Measurements from ENCODE around the gene SMYD2. TPM values are rescaled to one million over a fixed set of nuclear protein-coding genes. Genes with fewer than 3 reads are reported as not detected.

SMYD2 gene
- total RNA-seq, 2 donors from 2014 or later, result 18.4 to 18.5 TPM

GRCh38 chr1:214362188-214362882, 81.4 kb downstream of the SMYD2 start:
- TF ChIP-seq CTCF (IDR thresholded peaks at IDR 0.05), result no peak
- TF ChIP-seq POLR2A (IDR thresholded peaks at IDR 0.05), result no peak
- DNase-seq (peak in 1 of 4 donors; percentile 36), ATAC-seq (no peak)
- H3K36me3 ChIP-seq (replicated peaks in 1 of 2; ENCODE audit: insufficient read depth in 1 of 2, low read depth in 2 of 2), result peaks cover 0 to 5% of the 10 kb centered on the region in 2 donors
- no peaks in the 10 kb centered on the region for H3K9me3 ChIP-seq
- no peak overlapping the region for H3K4me3 ChIP-seq
- H3K4me1 ChIP-seq, result no peaks in the 10 kb centered on the region
- H3K27me3 ChIP-seq, result no peaks in the 10 kb centered on the region
- intact Hi-C loops (cut with DNase I), result no loop called here
- H3K27ac ChIP-seq, result peak overlapping the region in 1 of 4 donors; percentile 7
- 77 to 90% methylated on average over 9 of the region's 9 CpGs for WGBS, 2 donors

GRCh38 chr1:214363386-214363785, 82.4 kb downstream of the SMYD2 start:
- no peaks in the 10 kb centered on the region for H3K4me1 ChIP-seq
- H3K27ac ChIP-seq, result no peak overlapping the region
- ATAC-seq (no peak), DNase-seq (no peak)
- 57 to 87% methylated on average over 4 of the region's 4 CpGs for WGBS, 2 donors
- intact Hi-C loops (cut with DNase I), result no loop called here
- TF ChIP-seq POLR2A (IDR thresholded peaks at IDR 0.05) (no peak), CTCF (IDR thresholded peaks at IDR 0.05) (no peak)
- H3K27me3 ChIP-seq, result no peaks in the 10 kb centered on the region
- no peak overlapping the region for H3K4me3 ChIP-seq
- peaks cover 0 to 2% of the 10 kb centered on the region in 2 donors for H3K36me3 ChIP-seq (replicated peaks in 1 of 2; ENCODE audit: insufficient read depth in 1 of 2, low read depth in 2 of 2)
- H3K9me3 ChIP-seq, result no peaks in the 10 kb centered on the region

GRCh38 chr1:214364386-214364785, 83.4 kb downstream of the SMYD2 start:
- Histone ChIP-seq H3K4me1 (no peaks in the 10 kb centered on the region), H3K27me3 (no peaks in the 10 kb centered on the region), H3K4me3 (no peak overlapping the region), H3K9me3 (no peaks in the 10 kb centered on the region), H3K27ac (no peak overlapping the region), H3K36me3 (replicated peaks in 1 of 2; ENCODE audit: insufficient read depth in 1 of 2, low read depth in 2 of 2) (peaks cover 0 to 5% of the 10 kb centered on the region in 2 donors)
- TF ChIP-seq POLR2A (IDR thresholded peaks at IDR 0.05) (no peak), CTCF (IDR thresholded peaks at IDR 0.05) (no peak)
- DNase-seq (no peak), ATAC-seq (no peak)
- intact Hi-C loops (cut with DNase I), result no loop called here
- 85 to 92% methylated on average over 12 of the region's 12 CpGs for WGBS, 2 donors

- ATAC-seq (no peak), DNase-seq (no peak)
- no peaks in the 10 kb centered on the region for H3K27me3 ChIP-seq
- 85 to 93% methylated on average over 4 of the region's 4 CpGs for WGBS, 2 donors
- peaks cover 0 to 5% of the 10 kb centered on the region in 2 donors for H3K36me3 ChIP-seq (replicated peaks in 1 of 2; ENCODE audit: insufficient read depth in 1 of 2, low read depth in 2 of 2)
- H3K4me1 ChIP-seq, result no peaks in the 10 kb centered on the region
- intact Hi-C loops (cut with DNase I), result no loop called here
- H3K9me3 ChIP-seq, result no peaks in the 10 kb centered on the region
- no peak overlapping the region for H3K4me3 ChIP-seq
- TF ChIP-seq CTCF (IDR thresholded peaks at IDR 0.05) (no peak), POLR2A (IDR thresholded peaks at IDR 0.05) (no peak)
- no peak overlapping the region for H3K27ac ChIP-seq
Observed at GRCh38 chr1:214364786-214365295, 83.9 kb downstream of the SMYD2 start.

GRCh38 chr1:214367841-214368240, 86.9 kb downstream of the SMYD2 start:
- DNase-seq (no peak), ATAC-seq (no peak)
- Histone ChIP-seq H3K36me3 (replicated peaks in 1 of 2; ENCODE audit: insufficient read depth in 1 of 2, low read depth in 2 of 2) (peaks cover 0 to 2% of the 10 kb centered on the region in 2 donors), H3K27ac (no peak overlapping the region), H3K4me3 (no peak overlapping the region), H3K4me1 (no peaks in the 10 kb centered on the region), H3K27me3 (no peaks in the 10 kb centered on the region), H3K9me3 (no peaks in the 10 kb centered on the region)
- WGBS, 2 donors, result 85 to 87% methylated on average over 5 of the region's 5 CpGs
- TF ChIP-seq CTCF (IDR thresholded peaks at IDR 0.05) (no peak), POLR2A (IDR thresholded peaks at IDR 0.05) (no peak)
- intact Hi-C loops (cut with DNase I), result no loop called here

All from body of pancreas (tissue), 4 donors.